OCI-LY3 (cell line): ENCODE measurements around the gene TMEM31.

Experiments used
- EZH2phosphoT487 ChIP-seq: fragments of 200-600 bp; shearing (Covaris generic); IDR thresholded peaks from 2 replicates; pipeline ENCODE4 v1.6.1; 2018; ENCODE audit warnings: antibody characterized with exemption, mixed run types, low read depth
- TF ChIP-seq, protein P1 (sequence below): fragments of 200-600, 300-600 bp; sonication (generic); IDR thresholded peaks from 2 replicates; pipeline ENCODE4 v1.5.1; 2014; ENCODE audit warnings: antibody characterized with exemption, low read length, low read depth

DNA sequence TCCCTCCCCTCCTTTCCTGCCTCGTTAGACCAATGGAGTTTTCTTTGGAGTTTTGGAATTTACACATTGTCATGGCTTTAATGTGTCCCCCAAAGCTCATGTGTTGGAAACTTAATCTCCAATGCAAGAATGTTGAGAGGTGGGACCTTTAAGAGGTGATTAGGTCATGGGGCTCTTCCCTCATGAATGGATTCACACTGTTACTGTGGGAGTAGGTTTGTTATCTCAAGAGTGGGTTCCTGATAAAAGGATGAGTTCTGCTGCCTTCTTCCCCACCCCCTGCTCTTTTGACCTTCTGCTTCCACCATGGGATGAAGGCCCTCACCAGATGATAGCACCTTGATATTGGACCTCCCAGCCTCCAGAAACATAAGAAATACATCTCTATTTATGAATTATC, 41.0 kb upstream of the TMEM31 start:
- no peak for TF ChIP-seq EZH2phosphoT487
- TF ChIP-seq, protein P1, sequence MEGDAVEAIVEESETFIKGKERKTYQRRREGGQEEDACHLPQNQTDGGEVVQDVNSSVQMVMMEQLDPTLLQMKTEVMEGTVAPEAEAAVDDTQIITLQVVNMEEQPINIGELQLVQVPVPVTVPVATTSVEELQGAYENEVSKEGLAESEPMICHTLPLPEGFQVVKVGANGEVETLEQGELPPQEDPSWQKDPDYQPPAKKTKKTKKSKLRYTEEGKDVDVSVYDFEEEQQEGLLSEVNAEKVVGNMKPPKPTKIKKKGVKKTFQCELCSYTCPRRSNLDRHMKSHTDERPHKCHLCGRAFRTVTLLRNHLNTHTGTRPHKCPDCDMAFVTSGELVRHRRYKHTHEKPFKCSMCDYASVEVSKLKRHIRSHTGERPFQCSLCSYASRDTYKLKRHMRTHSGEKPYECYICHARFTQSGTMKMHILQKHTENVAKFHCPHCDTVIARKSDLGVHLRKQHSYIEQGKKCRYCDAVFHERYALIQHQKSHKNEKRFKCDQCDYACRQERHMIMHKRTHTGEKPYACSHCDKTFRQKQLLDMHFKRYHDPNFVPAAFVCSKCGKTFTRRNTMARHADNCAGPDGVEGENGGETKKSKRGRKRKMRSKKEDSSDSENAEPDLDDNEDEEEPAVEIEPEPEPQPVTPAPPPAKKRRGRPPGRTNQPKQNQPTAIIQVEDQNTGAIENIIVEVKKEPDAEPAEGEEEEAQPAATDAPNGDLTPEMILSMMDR: no peak
